ENCODE measurements around the gene TCF12. TPM values are rescaled to one million over a fixed set of nuclear protein-coding genes. Genes with fewer than 3 reads are reported as not detected.

TCF12 gene
- total RNA-seq, 6 experiments from 2014 or later, result 106 to 200 (median 149) TPM

DNA sequence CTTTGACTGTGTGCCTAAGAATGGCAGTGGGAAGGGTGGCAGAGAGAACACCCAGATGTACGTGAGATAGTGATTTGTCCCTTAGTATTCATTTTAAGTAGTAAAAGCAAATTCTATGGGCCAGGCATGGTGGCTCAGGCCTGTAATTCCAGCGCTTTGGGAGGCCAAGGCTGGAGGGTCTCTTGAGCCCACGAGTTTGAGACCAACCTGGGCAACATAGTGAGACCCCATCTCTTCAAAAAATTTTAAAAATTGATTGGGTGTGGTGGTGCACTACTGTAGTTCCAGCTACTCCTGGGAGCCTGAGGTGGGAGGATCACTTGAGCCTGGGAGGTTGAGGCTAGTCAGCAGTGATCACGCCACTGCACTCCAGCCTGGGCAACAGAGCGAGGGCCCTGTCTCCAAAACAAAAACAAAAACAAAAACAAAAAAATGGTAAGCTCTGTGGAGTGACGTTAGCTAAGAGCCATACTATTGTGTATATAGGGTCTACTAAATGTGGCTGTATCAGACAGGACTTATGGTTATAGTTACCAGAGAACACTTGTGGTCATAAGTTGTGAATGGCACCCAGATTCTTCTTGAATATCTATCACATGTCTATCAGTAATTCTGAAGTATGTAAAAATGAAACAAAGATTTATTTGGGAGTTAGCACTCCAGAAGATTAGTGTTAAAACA is 171.5 kb downstream of the TCF12 start:
- TF ChIP-seq, protein P1, sequence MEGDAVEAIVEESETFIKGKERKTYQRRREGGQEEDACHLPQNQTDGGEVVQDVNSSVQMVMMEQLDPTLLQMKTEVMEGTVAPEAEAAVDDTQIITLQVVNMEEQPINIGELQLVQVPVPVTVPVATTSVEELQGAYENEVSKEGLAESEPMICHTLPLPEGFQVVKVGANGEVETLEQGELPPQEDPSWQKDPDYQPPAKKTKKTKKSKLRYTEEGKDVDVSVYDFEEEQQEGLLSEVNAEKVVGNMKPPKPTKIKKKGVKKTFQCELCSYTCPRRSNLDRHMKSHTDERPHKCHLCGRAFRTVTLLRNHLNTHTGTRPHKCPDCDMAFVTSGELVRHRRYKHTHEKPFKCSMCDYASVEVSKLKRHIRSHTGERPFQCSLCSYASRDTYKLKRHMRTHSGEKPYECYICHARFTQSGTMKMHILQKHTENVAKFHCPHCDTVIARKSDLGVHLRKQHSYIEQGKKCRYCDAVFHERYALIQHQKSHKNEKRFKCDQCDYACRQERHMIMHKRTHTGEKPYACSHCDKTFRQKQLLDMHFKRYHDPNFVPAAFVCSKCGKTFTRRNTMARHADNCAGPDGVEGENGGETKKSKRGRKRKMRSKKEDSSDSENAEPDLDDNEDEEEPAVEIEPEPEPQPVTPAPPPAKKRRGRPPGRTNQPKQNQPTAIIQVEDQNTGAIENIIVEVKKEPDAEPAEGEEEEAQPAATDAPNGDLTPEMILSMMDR (IDR thresholded peaks at IDR 0.05), result no peak

DNA sequence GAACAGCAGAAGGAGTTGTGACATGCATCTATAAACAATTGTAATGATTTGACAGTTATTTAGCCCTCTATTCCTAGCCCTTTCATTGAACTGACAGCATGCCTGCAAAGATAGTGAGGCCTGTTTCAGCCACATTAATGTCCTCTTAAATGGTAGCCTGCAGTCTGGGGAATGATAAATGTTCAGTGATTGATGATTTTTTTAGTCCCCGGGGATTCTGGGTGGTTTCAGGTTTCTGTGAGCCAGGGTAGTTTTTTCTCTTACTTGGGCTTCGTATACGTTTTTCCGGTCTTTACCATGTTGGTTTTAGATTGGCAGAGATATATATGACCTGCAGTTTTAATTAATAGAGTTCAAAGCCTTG is 172.0 kb downstream of the TCF12 start:
- TF ChIP-seq, protein P1 (IDR thresholded peaks at IDR 0.05), result no peak
- Mint-ChIP-seq H3K27me3 (ENCODE audit: insufficient read depth) (no peaks in the 10 kb centered on the region), H3K36me3 (ENCODE audit: low read depth) (peaks cover 21% of the 10 kb centered on the region), H3K27ac (no peak overlapping the region), H3K4me1 (ENCODE audit: low read depth) (peaks cover 12% of the 10 kb centered on the region), H3K9me3 (no peaks in the 10 kb centered on the region), H3K4me3 (no peak overlapping the region)
- no peak for DNase-seq

More for the DNA sequence above, 171.5 kb downstream of the TCF12 start:
- no peaks in the 10 kb centered on the region for H3K27me3 Mint-ChIP-seq (ENCODE audit: insufficient read depth)
- no peak for DNase-seq
- no peak overlapping the region; the same call in 1 of the 2 replicates for H3K27ac Mint-ChIP-seq
- no peak overlapping the region for H3K4me3 Mint-ChIP-seq
- peaks cover 18% of the 10 kb centered on the region for H3K4me1 Mint-ChIP-seq (ENCODE audit: low read depth)
- peaks cover 16% of the 10 kb centered on the region for H3K36me3 Mint-ChIP-seq (ENCODE audit: low read depth)
- H3K9me3 Mint-ChIP-seq, result no peaks in the 10 kb centered on the region

DNA sequence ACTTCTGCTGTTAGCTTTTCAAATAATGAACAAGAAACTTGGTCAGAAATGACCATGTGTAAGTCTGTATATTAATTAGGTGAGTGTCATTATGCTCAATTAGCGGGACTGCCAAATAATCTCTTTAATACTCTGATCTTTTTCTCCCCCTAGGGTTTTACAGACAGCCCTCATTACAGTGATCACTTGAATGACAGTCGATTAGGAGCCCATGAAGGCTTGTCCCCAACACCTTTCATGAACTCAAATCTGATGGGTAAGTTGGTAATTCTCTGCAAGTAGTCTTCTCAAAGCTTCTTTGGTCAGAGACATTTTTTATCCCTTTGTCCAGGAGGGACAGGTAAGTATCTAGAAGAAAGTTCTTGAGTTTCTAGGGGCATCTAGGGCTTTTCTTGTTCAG is 173.2 kb downstream of the TCF12 start:
- Mint-ChIP-seq H3K27ac (no peak overlapping the region), H3K9me3 (no peaks in the 10 kb centered on the region), H3K4me3 (no peak overlapping the region), H3K4me1 (ENCODE audit: low read depth) (peaks cover 12% of the 10 kb centered on the region), H3K36me3 (ENCODE audit: low read depth) (peaks cover 27% of the 10 kb centered on the region), H3K27me3 (ENCODE audit: insufficient read depth) (no peaks in the 10 kb centered on the region)
- TF ChIP-seq, protein P1 (IDR thresholded peaks at IDR 0.05), result no peak
- DNase-seq, result no peak

DNA sequence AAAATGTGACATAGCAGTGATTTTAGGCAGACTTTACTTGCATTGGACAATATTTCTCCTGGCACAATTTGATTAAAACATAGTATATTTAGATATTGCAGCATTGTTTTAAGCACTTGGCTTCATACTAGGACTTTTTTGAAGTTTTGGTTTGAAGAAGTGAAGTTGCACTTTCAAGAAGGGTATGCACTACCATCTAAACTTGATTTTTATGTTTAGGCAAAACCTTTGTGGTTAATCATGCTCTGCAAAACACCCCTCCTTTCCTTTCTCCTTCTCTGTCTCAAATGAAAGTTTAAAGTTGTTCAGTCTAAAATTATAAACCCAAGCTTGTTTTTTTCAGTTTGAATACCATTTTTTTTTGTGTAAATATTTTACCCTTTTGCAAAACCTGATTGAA is 173.8 kb downstream of the TCF12 start:
- H3K27ac Mint-ChIP-seq, result no peak overlapping the region
- no peaks in the 10 kb centered on the region for H3K9me3 Mint-ChIP-seq
- H3K4me1 Mint-ChIP-seq (ENCODE audit: low read depth), result peaks cover 12% of the 10 kb centered on the region
- H3K27me3 Mint-ChIP-seq (ENCODE audit: insufficient read depth), result no peaks in the 10 kb centered on the region
- H3K4me3 Mint-ChIP-seq, result no peak overlapping the region
- no peak for DNase-seq
- TF ChIP-seq, protein P1 (IDR thresholded peaks at IDR 0.05), result no peak
- peaks cover 27% of the 10 kb centered on the region for H3K36me3 Mint-ChIP-seq (ENCODE audit: low read depth)

DNA sequence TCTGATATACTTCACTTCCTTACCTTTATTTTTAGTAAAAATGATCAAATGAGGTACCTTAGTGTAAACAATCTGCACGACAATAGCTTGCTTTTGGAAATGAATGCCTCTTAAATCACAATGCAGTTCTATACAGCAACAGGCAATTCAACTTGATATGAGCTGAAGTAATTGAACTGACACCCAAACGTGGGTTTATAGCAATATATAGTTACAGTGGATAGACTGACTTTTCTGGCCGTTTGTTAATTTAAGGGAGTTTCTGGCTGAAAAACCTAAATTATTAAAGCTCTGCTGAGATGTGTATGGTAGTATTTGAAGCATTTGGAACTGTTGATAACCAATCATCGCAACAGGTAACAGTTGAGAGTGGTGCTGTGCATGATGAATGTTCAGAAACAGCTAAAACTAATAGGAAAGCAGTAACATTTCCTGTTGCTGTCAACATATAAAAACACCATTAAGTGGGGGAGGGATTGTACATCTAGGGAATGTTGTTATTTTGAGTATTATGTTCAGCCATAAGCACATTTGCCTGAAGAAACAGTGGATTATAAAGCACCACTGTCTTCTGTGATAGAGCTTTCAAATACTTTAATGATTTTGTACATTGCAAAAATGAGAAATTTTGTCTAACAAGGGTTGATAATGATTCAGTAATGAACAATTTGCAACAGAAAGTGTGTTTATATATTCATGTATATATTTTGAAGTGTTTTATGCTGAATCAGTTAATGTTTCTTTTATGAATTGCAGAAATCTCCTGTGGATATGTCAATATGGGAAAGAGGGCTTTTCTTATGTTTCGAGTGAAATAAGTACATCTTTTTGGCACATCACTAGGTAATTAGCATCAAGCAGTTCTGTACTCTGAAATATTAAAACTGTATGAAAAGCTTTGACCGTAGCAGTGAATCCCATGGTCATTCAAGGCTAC is 176.1 kb downstream of the TCF12 start:
- no peak overlapping the region for H3K4me3 Mint-ChIP-seq
- TF ChIP-seq, protein P1 (IDR thresholded peaks at IDR 0.05), result no peak
- H3K9me3 Mint-ChIP-seq, result no peaks in the 10 kb centered on the region
- H3K4me1 Mint-ChIP-seq (ENCODE audit: low read depth), result peaks cover 26% of the 10 kb centered on the region
- no peak for DNase-seq
- peaks cover 32% of the 10 kb centered on the region for H3K36me3 Mint-ChIP-seq (ENCODE audit: low read depth)
- H3K27me3 Mint-ChIP-seq (ENCODE audit: insufficient read depth), result no peaks in the 10 kb centered on the region
- H3K27ac Mint-ChIP-seq, result no peak overlapping the region

All from HFFc6 (cell line).